Endothelial cell of umbilical vein (primary cell): Measurements from ENCODE around the gene SERPINA3. TPM values are rescaled to one million over a fixed set of nuclear protein-coding genes. Genes with fewer than 3 reads are reported as not detected.
"Not testable (repeated sequence)": the region's sequence is repeated elsewhere in the genome, so short reads cannot be mapped to it uniquely, and the experiment has no call there.

Experiments used
- BruUV-seq: library from RNA; stranded (reverse); fragments of 400-500 nt; replicated peaks from 2 replicates; lab custom pipeline; 2021; lab: Mats Ljungman, UMichigan
- CTCF ChIA-PET: fragments of 300-600, 350-600 bp; sonication (Branson Sonifier 250); formaldehyde crosslinking; loops from one replicate; lab custom pipeline; 2021; ENCODE audit warnings: antibody characterized with exemption, inconsistent platforms; lab: Charles Lee
- POLR2A ChIA-PET: fragments of 300-600, 350-600 bp; sonication (Branson Sonifier 250); formaldehyde crosslinking; loops from one replicate; lab custom pipeline; 2021; ENCODE audit warnings: antibody characterized with exemption, inconsistent platforms; lab: Charles Lee
- DNase-seq: peaks from one replicate; pipeline ENCODE4 v3.0.0-alpha.2; 2011; ENCODE audit warnings: low read depth, low spot score
- FAIRE-seq: peaks from 2 replicates; lab custom pipeline; 2011; peaks lifted over from hg19 to GRCh38; lab: Jason Lieb, UNC
- H2AFZ ChIP-seq: 2 replicates; pipeline ENCODE4 v1.6.0; 2012; ENCODE audit warnings: low read depth, low read length, control low read depth, inconsistent platforms
- H3K27ac ChIP-seq: 2 replicates; pipeline ENCODE4 v1.5.1; 2011; ENCODE audit warnings: low read depth, mild to moderate bottlenecking, control low read depth, low read length, moderate library complexity; ENCODE audit not compliant: insufficient read depth
- H3K27me3 ChIP-seq, 2 experiments: 2 replicates each; pipeline versions ENCODE4 v1.6.0 to v1.6.1; 2011; ENCODE audit warnings: low read length in 2 of 2, mixed read lengths in 1 of 2; ENCODE audit not compliant: control insufficient read depth in 2 of 2, insufficient read depth in 2 of 2
- H3K36me3 ChIP-seq, 2 experiments: 2 replicates in 1 of 2; 3 replicates in 1 of 2; pipeline ENCODE4 v1.5.1; 2011; ENCODE audit warnings: low read length in 2 of 2, mild to moderate bottlenecking in 1 of 2, moderate library complexity in 1 of 2; ENCODE audit not compliant: control insufficient read depth in 2 of 2, insufficient read depth in 2 of 2; ENCODE audit errors: extremely low read depth in 1 of 2
- H3K4me1 ChIP-seq: 3 replicates; pipeline ENCODE4 v1.5.1; 2011; ENCODE audit warnings: mild to moderate bottlenecking, low read length; ENCODE audit not compliant: control insufficient read depth, insufficient read depth; ENCODE audit errors: extremely low read depth
- H3K4me2 ChIP-seq: 2 replicates; pipeline ENCODE4 v1.6.1; 2011; ENCODE audit warnings: low read length, control low read depth, mixed read lengths; ENCODE audit not compliant: insufficient read depth
- H3K4me3 ChIP-seq, 3 experiments: fragments of 200-600 bp in 1 of 3; sonication (generic), shearing (Covaris generic) in 1 of 3; replicated peaks in 1 of 3; 2 replicates each; pipeline ENCODE4 v1.5.1; 2011 to 2016; ENCODE audit warnings: control low read depth in 3 of 3, low read length in 3 of 3, mild to moderate bottlenecking in 2 of 3, inconsistent platforms in 1 of 3, low read depth in 1 of 3, moderate library complexity in 1 of 3; ENCODE audit not compliant: insufficient read depth in 1 of 3
- H3K79me2 ChIP-seq: 2 replicates; pipeline ENCODE4 v1.6.0; 2012; ENCODE audit warnings: low read length, inconsistent platforms; ENCODE audit not compliant: control insufficient read depth, insufficient read depth
- H3K9ac ChIP-seq: replicated peaks from 2 replicates; pipeline ENCODE3; 2011; ENCODE audit warnings: low read length, control low read depth; ENCODE audit not compliant: insufficient read depth; ENCODE audit errors: extremely low read depth
- H3K9me1 ChIP-seq: replicated peaks from 3 replicates; pipeline ENCODE4 v1.6.0; 2011; ENCODE audit warnings: mild to moderate bottlenecking, low read length; ENCODE audit not compliant: control insufficient read depth, insufficient read depth; ENCODE audit errors: extremely low read depth
- H3K9me3 ChIP-seq: replicated peaks from 2 replicates; pipeline ENCODE4 v1.5.1; 2012; ENCODE audit warnings: low read length, inconsistent platforms; ENCODE audit not compliant: control insufficient read depth, insufficient read depth
- H4K20me1 ChIP-seq: replicated peaks from 2 replicates; pipeline ENCODE3; 2011; ENCODE audit warnings: mild to moderate bottlenecking, low read length; ENCODE audit not compliant: control insufficient read depth, insufficient read depth; ENCODE audit errors: extremely low read depth
- EZH2 ChIP-seq: IDR thresholded peaks from 2 replicates; pipeline ENCODE4 v1.6.1; 2012; ENCODE audit warnings: borderline replicate concordance, low read depth, mild to moderate bottlenecking, moderate library complexity, low read length, inconsistent platforms; ENCODE audit not compliant: severe bottlenecking
- FOS ChIP-seq: IDR thresholded peaks from 2 replicates; pipeline ENCODE4 v1.6.1; 2011; ENCODE audit warnings: mild to moderate bottlenecking, low read length, moderate library complexity, borderline replicate concordance; ENCODE audit not compliant: insufficient read depth
- GATA2 ChIP-seq: IDR thresholded peaks from 2 replicates; pipeline ENCODE4 v1.7.0; 2011; ENCODE audit warnings: low read depth, mild to moderate bottlenecking, moderate library complexity, mixed read lengths, low read length; ENCODE audit not compliant: insufficient read length, insufficient read depth
- JUN ChIP-seq: IDR thresholded peaks from 2 replicates; pipeline ENCODE4 v1.6.1; 2011; ENCODE audit warnings: borderline replicate concordance, low read depth; ENCODE audit not compliant: insufficient read length, insufficient read depth
- MYC ChIP-seq: IDR thresholded peaks from one replicate; pipeline ENCODE4 v1.6.1; 2011; ENCODE audit warnings: mild to moderate bottlenecking, low read depth, low read length
- POLR2A ChIP-seq: IDR thresholded peaks from 2 replicates; pipeline ENCODE4 v1.6.1; 2012; ENCODE audit warnings: low read depth, mild to moderate bottlenecking, control low read depth, low read length
- POLR2AphosphoS5 ChIP-seq: IDR thresholded peaks from 2 replicates; pipeline ENCODE4 v1.6.1; 2012; ENCODE audit warnings: low read depth, mild to moderate bottlenecking, control low read depth, low read length, moderate library complexity; ENCODE audit not compliant: insufficient read depth
- dilution Hi-C: fragments of 300-500 bp; cut with MboI; formaldehyde crosslinking; loops from one replicate; pipeline ENCODE4 v1.15.0; 2019; ENCODE audit warnings: low sequenced_read_pairs; ENCODE audit not compliant: extremely low pct_ligation_motif_present
- intact Hi-C: fragments of 100-400 bp; cut with micrococcal nuclease; formaldehyde crosslinking; loops from one replicate; pipeline ENCODE4 v1.10.0; 2022
- polyA plus RNA-seq, 4 experiments: library from polyadenylated mRNA; depleted of rRNA in 3 of 4; stranded (reverse) in 3 of 4; unstranded in 1 of 4; fragments of >200 nt; gene quantifications; 2 replicates each; pipeline versions ENCODE4 v1.2.1 to v1.2.3, GENCODE V29; 2011 to 2012; ENCODE audit warnings: missing spikeins in 1 of 4
- total RNA-seq: library from RNA; stranded (reverse); gene quantifications from 2 replicates; pipeline ENCODE4 v1.2.3, GENCODE V29; 2021
- TF ChIP-seq, protein P1 (sequence below): IDR thresholded peaks from 2 replicates; pipeline ENCODE4 v1.6.1; 2011; ENCODE audit not compliant: insufficient read depth, insufficient read length
- TF ChIP-seq, protein P2 (sequence below), 2 donors: IDR thresholded peaks; 1 replicate in 1 of 2; 2 replicates in 1 of 2; pipeline ENCODE4 v1.5.1; 2011; ENCODE audit warnings: low read length in 2 of 2, mild to moderate bottlenecking in 2 of 2, moderate library complexity in 2 of 2, control low read depth in 1 of 2, inconsistent platforms in 1 of 2, low read depth in 1 of 2; ENCODE audit not compliant: insufficient read depth in 1 of 2; ENCODE audit errors: extremely low read depth in 1 of 2

SERPINA3 gene
- total and polyA plus RNA-seq, 2 donors (not counting 3 experiments of a cell fraction or from before 2014, with no cell fraction given) = not detected

DNA sequence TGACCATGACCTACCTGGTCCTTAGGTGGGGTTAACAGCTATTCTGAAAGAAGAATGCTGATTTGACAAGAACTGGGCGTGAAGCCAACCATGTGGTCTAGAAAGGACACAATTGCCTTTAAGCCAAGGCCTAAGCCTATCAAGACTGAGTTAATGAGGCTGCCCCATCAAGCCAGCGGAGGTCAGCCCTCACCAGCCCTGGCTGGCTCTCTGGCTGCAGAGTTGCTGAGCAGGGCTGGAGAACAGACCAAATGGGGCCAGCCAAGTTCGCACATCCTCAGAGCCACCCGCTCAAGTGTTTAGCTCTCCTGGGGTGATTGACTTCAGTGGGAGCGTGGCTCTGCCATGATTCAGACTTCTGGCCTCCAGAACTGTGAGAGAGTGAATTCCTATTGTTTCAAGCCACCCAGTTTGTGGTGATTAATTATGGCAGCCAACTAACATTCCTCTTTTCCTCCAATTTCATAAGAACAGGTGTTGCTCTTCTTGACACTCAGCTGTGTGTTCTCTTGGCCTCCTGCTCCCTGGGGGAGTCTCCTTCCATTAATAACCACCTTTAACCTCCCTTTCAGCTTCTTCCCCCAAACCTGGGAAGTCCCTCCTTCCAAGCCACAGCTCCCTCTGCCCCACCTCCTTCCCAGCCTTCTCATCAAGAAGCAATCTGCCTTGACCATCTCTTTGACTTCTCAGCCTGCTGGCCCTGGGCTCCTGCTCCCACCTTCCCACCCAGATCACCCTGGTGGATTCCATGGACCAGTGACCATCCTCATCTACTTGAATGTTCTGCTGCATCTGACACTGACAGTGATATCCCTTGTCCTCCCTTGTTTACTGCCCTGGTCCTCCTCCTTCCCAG is 36.2 kb upstream of the SERPINA3 start:
- H3K9me1 ChIP-seq = no peaks in the 10 kb centered on the region
- H2AFZ ChIP-seq = no peak overlapping the region
- H3K27me3 ChIP-seq = no peaks in the 10 kb centered on the region
- no peaks in the 10 kb centered on the region for H3K79me2 ChIP-seq
- FAIRE-seq (no peak), DNase-seq (no peak)
- no peak overlapping the region for H3K4me3 ChIP-seq
- H3K36me3 ChIP-seq = no peaks in the 10 kb centered on the region
- ChIA-PET POLR2A (no interaction called here), CTCF (no interaction called here)
- no peak overlapping the region for H3K9ac ChIP-seq
- no peaks in the 10 kb centered on the region for H4K20me1 ChIP-seq
- H3K27ac ChIP-seq = no peak overlapping the region
- H3K4me1 ChIP-seq = no peaks in the 10 kb centered on the region
- H3K9me3 ChIP-seq = no peaks in the 10 kb centered on the region
- intact Hi-C loops = no loop called here
- BruUV-seq = no TSS peak
- no peak overlapping the region for H3K4me2 ChIP-seq
- dilution Hi-C loops = no loop called here
- TF ChIP-seq, protein P1, sequence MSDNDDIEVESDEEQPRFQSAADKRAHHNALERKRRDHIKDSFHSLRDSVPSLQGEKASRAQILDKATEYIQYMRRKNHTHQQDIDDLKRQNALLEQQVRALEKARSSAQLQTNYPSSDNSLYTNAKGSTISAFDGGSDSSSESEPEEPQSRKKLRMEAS = no peak
- TF ChIP-seq POLR2AphosphoS5 (no peak), FOS (no peak), JUN (no peak), GATA2 (no peak), POLR2A (no peak), EZH2 (no peak), MYC (no peak)
- TF ChIP-seq, protein P2, sequence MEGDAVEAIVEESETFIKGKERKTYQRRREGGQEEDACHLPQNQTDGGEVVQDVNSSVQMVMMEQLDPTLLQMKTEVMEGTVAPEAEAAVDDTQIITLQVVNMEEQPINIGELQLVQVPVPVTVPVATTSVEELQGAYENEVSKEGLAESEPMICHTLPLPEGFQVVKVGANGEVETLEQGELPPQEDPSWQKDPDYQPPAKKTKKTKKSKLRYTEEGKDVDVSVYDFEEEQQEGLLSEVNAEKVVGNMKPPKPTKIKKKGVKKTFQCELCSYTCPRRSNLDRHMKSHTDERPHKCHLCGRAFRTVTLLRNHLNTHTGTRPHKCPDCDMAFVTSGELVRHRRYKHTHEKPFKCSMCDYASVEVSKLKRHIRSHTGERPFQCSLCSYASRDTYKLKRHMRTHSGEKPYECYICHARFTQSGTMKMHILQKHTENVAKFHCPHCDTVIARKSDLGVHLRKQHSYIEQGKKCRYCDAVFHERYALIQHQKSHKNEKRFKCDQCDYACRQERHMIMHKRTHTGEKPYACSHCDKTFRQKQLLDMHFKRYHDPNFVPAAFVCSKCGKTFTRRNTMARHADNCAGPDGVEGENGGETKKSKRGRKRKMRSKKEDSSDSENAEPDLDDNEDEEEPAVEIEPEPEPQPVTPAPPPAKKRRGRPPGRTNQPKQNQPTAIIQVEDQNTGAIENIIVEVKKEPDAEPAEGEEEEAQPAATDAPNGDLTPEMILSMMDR (IDR thresholded peaks at IDR 0.05; ENCODE audit: extremely low read depth in 1 of 2, insufficient read depth in 1 of 2, low read depth in 1 of 2, low read length in 2 of 2) = no peak

DNA sequence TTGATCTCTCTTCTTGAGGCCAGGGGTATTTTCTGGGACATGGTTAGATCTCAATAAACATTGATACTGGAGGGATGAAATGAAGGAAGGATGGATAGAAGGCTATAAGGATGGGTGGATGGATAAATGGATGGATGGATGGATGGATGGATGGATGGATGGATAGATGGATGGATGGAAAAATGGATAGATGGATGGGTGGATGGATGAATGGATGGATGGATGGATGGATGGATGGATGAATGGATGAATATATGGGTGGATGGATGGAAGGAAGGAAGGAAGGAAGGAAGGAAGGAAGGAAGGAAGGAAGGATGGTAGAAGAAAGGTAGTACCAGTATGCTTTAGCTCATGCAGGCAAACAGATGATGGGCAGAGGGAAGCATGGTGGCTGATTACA is 34.7 kb upstream of the SERPINA3 start:
- intact Hi-C loops, H4K20me1 ChIP-seq, H3K4me1 ChIP-seq, H3K27me3 ChIP-seq, POLR2A ChIA-PET, H3K9me3 ChIP-seq, H3K27ac ChIP-seq, H3K9ac ChIP-seq, H3K79me2 ChIP-seq, FAIRE-seq, dilution Hi-C loops, H3K4me2 ChIP-seq, H3K36me3 ChIP-seq, DNase-seq, H3K4me3 ChIP-seq, H3K9me1 ChIP-seq, CTCF ChIA-PET, BruUV-seq, H2AFZ ChIP-seq: not testable (repeated sequence)
